ENCODE measurements around the gene MAPRE2. TPM values are rescaled to one million over a fixed set of nuclear protein-coding genes. Genes with fewer than 3 reads are reported as not detected.
A peak's percentile ranks its signal among the peaks of the same experiment; 100 is the strongest.

The MAPRE2 gene
- total RNA-seq, 4 donors from 2014 or later = 21.8 to 57.7 (median 40.0) TPM

DNA sequence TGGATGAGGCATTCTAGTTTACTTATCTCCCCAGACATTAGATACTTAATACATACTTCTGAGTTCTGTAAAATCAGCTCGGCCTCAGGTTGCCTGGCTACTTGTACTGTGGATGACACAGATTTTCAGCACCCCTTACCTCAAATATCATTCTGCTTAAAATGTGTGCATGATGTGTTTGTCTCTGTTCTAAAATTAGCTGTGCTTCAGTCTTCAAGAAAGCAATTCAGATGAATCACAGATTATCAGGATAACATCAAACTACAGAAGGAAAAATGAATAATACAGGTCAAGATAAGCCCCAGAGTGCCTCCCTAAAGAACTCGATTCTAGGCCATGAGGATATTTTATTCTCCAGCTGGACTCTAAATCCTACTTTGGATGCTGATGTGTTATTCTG is 21.3 kb upstream of the MAPRE2 start:
- intact Hi-C loops (cut with DNase I; ENCODE audit: low total_unique reads) = loop anchor here (10.0 kb wide), 1 partner anchor 55 kb away; no protein-coding TSS in a partner anchor
- no peak overlapping the region for H3K4me3 ChIP-seq (ENCODE audit: low read depth, poor library complexity, severe bottlenecking)
- WGBS, 2 donors = 79 to 86% methylated on average over 2 of the region's 2 CpGs
- no peak for DNase-seq (ENCODE audit: low spot score in 2 of 2)
- TF ChIP-seq, protein P1, sequence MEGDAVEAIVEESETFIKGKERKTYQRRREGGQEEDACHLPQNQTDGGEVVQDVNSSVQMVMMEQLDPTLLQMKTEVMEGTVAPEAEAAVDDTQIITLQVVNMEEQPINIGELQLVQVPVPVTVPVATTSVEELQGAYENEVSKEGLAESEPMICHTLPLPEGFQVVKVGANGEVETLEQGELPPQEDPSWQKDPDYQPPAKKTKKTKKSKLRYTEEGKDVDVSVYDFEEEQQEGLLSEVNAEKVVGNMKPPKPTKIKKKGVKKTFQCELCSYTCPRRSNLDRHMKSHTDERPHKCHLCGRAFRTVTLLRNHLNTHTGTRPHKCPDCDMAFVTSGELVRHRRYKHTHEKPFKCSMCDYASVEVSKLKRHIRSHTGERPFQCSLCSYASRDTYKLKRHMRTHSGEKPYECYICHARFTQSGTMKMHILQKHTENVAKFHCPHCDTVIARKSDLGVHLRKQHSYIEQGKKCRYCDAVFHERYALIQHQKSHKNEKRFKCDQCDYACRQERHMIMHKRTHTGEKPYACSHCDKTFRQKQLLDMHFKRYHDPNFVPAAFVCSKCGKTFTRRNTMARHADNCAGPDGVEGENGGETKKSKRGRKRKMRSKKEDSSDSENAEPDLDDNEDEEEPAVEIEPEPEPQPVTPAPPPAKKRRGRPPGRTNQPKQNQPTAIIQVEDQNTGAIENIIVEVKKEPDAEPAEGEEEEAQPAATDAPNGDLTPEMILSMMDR (IDR thresholded peaks at IDR 0.05) = no peak
- TF ChIP-seq POLR2A (IDR thresholded peaks at IDR 0.05) = no peak

- intact Hi-C loops (cut with DNase I; ENCODE audit: low total_unique reads) = loop anchor here (10.0 kb wide), 1 partner anchor 52 kb away; no protein-coding TSS in a partner anchor
- no peak overlapping the region for H3K4me3 ChIP-seq (ENCODE audit: low read depth, poor library complexity, severe bottlenecking)
- TF ChIP-seq, protein P1 (IDR thresholded peaks at IDR 0.05) = no peak
- TF ChIP-seq POLR2A (IDR thresholded peaks at IDR 0.05) = no peak
- WGBS, 2 donors = 75 to 82% methylated on average over 1 of the region's 1 CpG
- no peak for DNase-seq (ENCODE audit: low spot score in 2 of 2)
These were observed 18.7 kb upstream of the MAPRE2 start for GRCh38 chr18:35022426-35023001.

GRCh38 chr18:35024196-35024595 is 17.0 kb upstream of the MAPRE2 start:
- TF ChIP-seq POLR2A (IDR thresholded peaks at IDR 0.05) = no peak
- TF ChIP-seq, protein P1 (IDR thresholded peaks at IDR 0.05) = no peak
- H3K4me3 ChIP-seq (ENCODE audit: low read depth, poor library complexity, severe bottlenecking) = no peak overlapping the region
- DNase-seq (ENCODE audit: low spot score in 2 of 2) = no peak
- 81% methylated on average over 3 of the region's 3 CpGs for WGBS, 2 donors
- intact Hi-C loops (cut with DNase I; ENCODE audit: low total_unique reads) = loop anchor here (10.0 kb wide), 1 partner anchor 51 kb away; no protein-coding TSS in a partner anchor

- DNase-seq (ENCODE audit: low spot score in 2 of 2) = peak; percentile 82 to 92
- 19 to 29% methylated on average over 1 of the region's 1 CpG for WGBS, 2 donors
- intact Hi-C loops (cut with DNase I; ENCODE audit: low total_unique reads) = loop anchor here (10.0 kb wide), 1 partner anchor 50 kb away; no protein-coding TSS in a partner anchor
- no peak for TF ChIP-seq POLR2A (IDR thresholded peaks at IDR 0.05)
- TF ChIP-seq, protein P1 (IDR thresholded peaks at IDR 0.05) = no peak
- H3K4me3 ChIP-seq (ENCODE audit: low read depth, poor library complexity, severe bottlenecking) = no peak overlapping the region
These were observed 16.2 kb upstream of the MAPRE2 start for GRCh38 chr18:35024965-35025364.

DNA sequence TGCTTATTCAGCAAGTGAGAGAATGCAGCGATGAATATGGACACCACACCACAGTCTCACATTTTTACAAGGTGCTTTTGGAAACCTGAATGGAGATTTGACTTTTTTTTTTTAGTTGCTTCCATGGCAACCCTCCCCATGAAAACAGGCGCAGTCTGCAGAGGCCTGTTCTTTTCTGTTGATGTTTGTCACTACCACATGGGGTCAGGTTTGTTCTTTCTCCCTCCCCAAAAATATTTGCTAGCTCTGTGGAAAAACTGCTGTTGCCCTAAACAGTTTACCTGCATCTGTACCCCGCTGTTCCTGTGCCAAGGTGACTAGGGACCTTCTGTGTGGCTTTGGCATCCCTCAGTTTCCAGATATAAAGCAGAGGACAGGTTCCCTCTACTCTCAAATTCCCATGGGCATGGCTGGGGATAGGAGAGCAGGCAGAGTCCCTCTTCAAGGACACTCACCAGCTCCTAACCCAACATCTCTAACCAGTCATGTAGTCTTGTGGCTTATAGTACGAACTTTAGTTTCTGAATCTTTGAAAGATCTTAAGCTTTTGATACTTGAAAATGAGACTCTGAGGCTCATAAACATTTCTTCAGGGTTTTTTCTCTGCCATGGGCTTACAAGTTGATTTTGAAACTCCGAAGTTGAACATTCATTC is 14.7 kb upstream of the MAPRE2 start:
- TF ChIP-seq, protein P1 (IDR thresholded peaks at IDR 0.05) = no peak
- TF ChIP-seq POLR2A (IDR thresholded peaks at IDR 0.05) = no peak
- 95% methylated on average over 5 of the region's 5 CpGs for WGBS, 2 donors
- no peak for DNase-seq (ENCODE audit: low spot score in 2 of 2)
- intact Hi-C loops (cut with DNase I; ENCODE audit: low total_unique reads) = loop anchor here (10.0 kb wide), 1 partner anchor 48 kb away; no protein-coding TSS in a partner anchor
- H3K4me3 ChIP-seq (ENCODE audit: low read depth, poor library complexity, severe bottlenecking) = no peak overlapping the region

All from lower leg skin (tissue), 4 donors.